Upper lobe of left lung (tissue), 4 donors: ENCODE measurements around the gene SRPK2.

Experiments used
- CTCF ChIP-seq, 6 experiments: fragments of 450-650 bp in 4 of 6; fragments of 200-600 bp in 2 of 6; sonication (generic) in 2 of 6; IDR thresholded peaks; one replicate each; pipeline ENCODE4 v1.5.1; 2016 to 2019; ENCODE audit warnings: antibody characterized with exemption in 6 of 6
- EP300 ChIP-seq, 4 donors: sonication (generic); formaldehyde crosslinking; IDR thresholded peaks; one replicate each; pipeline ENCODE4 v1.5.1; 2017; ENCODE audit warnings: antibody characterized with exemption in 4 of 4, control low read depth in 2 of 4
- POLR2A ChIP-seq, 4 donors: fragments of 450-650 bp; IDR thresholded peaks; one replicate each; pipeline ENCODE4 v1.5.1; 2016 to 2017; ENCODE audit warnings: antibody characterized with exemption in 4 of 4, mild to moderate bottlenecking in 2 of 4
- POLR2AphosphoS5 ChIP-seq, 2 donors: sonication (generic); formaldehyde crosslinking; IDR thresholded peaks; one replicate each; pipeline ENCODE4 v1.5.1; 2017; ENCODE audit warnings: antibody characterized with exemption in 2 of 2

GRCh38 chr7:105353752-105354328 lies 34.9 kb downstream of the SRPK2 start:
- TF ChIP-seq EP300 (IDR thresholded peaks at IDR 0.05) = no peak
- TF ChIP-seq CTCF (IDR thresholded peaks at IDR 0.05) = no peak
- TF ChIP-seq POLR2A (IDR thresholded peaks at IDR 0.05) = no peak
- no peak for TF ChIP-seq POLR2AphosphoS5 (IDR thresholded peaks at IDR 0.05)
